ENCODE results near the gene SELP. TPM values are rescaled to one million over a fixed set of nuclear protein-coding genes. Genes with fewer than 3 reads are reported as not detected.

Gene SELP
- total RNA-seq, 1 experiment from 2014 or later: not detected

DNA sequence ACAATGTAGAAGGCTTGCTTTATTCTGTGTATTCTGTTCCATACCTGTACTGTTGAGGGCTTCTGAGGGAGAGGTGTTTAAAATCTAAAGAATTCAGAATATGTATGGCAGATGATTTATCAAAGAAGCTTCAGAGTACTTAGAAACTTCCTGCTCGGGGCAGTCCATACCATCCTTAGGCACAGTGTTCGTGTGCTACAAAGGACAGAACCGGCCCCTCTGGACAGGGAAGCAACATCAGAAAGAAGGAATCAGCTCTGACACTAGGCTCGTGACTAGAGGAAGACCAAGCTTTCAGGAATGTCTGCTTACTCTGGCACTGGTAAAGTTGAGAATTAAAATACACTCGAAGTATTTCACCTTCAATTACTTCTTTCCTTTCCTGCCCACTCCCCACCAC, 14.1 kb downstream of the SELP start:
- Histone ChIP-seq H3K18ac (ENCODE audit: insufficient read length, low read depth, low read length) (no peak overlapping the region), H3K23me2 (ENCODE audit: insufficient read length, low read depth, low read length, poor library complexity, severe bottlenecking) (no peaks in the 10 kb centered on the region), H2BK120ac (ENCODE audit: low read depth, low read length, poor library complexity, severe bottlenecking) (no peak overlapping the region), H3K9ac (ENCODE audit: extremely low read depth, insufficient read length, low read length) (no peak overlapping the region), H3K9me3 (ENCODE audit: control insufficient read depth, low read depth, low read length) (no peaks in the 10 kb centered on the region), H2AFZ (ENCODE audit: low read length) (no peak overlapping the region), H4K5ac (ENCODE audit: insufficient read length, low read depth, low read length) (no peak overlapping the region), H4K20me1 (ENCODE audit: control insufficient read depth, insufficient read depth, insufficient read length) (no peaks in the 10 kb centered on the region), H3K79me2 (ENCODE audit: insufficient read depth, low read length) (no peaks in the 10 kb centered on the region), H3K27ac (ENCODE audit: insufficient read length, low read depth, low read length) (no peak overlapping the region), H3K79me1 (ENCODE audit: insufficient read depth, low read depth, low read length, poor library complexity, severe bottlenecking) (no peaks in the 10 kb centered on the region), H3K4me1 (ENCODE audit: insufficient read depth, low read length) (no peaks in the 10 kb centered on the region), H2BK15ac (ENCODE audit: low read depth, low read length) (no peak overlapping the region), H3T11ph (ENCODE audit: low read length) (no peak overlapping the region), H4K91ac (ENCODE audit: insufficient read length, low read depth, low read length) (no peak overlapping the region), H2BK12ac (ENCODE audit: insufficient read length, low read depth, low read length) (no peak overlapping the region), H2AK5ac (ENCODE audit: insufficient read length, low read length) (no peak overlapping the region), H2BK20ac (ENCODE audit: low read depth, low read length, poor library complexity, severe bottlenecking) (no peak overlapping the region), H3K27me3 (ENCODE audit: insufficient read depth, low read length) (no peaks in the 10 kb centered on the region), H4K8ac (replicated peaks; ENCODE audit: insufficient read length, low read depth, low read length) (no peak overlapping the region), H3K4ac (ENCODE audit: low read depth, low read length) (no peak overlapping the region), H3K4me2 (ENCODE audit: insufficient read depth, insufficient read length, low read length) (no peak overlapping the region), H3K56ac (ENCODE audit: insufficient read length, low read depth, low read length) (no peak overlapping the region), H3K14ac (ENCODE audit: insufficient read depth, low read length) (no peak overlapping the region), H3K23ac (ENCODE audit: insufficient read length, low read depth, low read length) (no peak overlapping the region), H2BK5ac (ENCODE audit: insufficient read length, low read length) (no peak overlapping the region)
- TF ChIP-seq, protein P1, sequence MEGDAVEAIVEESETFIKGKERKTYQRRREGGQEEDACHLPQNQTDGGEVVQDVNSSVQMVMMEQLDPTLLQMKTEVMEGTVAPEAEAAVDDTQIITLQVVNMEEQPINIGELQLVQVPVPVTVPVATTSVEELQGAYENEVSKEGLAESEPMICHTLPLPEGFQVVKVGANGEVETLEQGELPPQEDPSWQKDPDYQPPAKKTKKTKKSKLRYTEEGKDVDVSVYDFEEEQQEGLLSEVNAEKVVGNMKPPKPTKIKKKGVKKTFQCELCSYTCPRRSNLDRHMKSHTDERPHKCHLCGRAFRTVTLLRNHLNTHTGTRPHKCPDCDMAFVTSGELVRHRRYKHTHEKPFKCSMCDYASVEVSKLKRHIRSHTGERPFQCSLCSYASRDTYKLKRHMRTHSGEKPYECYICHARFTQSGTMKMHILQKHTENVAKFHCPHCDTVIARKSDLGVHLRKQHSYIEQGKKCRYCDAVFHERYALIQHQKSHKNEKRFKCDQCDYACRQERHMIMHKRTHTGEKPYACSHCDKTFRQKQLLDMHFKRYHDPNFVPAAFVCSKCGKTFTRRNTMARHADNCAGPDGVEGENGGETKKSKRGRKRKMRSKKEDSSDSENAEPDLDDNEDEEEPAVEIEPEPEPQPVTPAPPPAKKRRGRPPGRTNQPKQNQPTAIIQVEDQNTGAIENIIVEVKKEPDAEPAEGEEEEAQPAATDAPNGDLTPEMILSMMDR (conservative IDR thresholded peaks at IDR 0.05): no peak
- Mint-ChIP-seq H3K27ac (no peak overlapping the region), H3K9me3 (no peaks in the 10 kb centered on the region; a peak in 1 of 5 replicates), H3K4me3 (no peak overlapping the region), H3K36me3 (ENCODE audit: insufficient read depth in 1 of 3, low read depth in 3 of 3) (no peaks in the 10 kb centered on the region), H3K4me1 (no peaks in the 10 kb centered on the region), H3K27me3 (ENCODE audit: low read depth) (peaks cover 14% of the 10 kb centered on the region)
- DNase-seq: no peak
- no CpG with 5 or more reads among the region's 5 CpGs for WGBS (ENCODE audit: extremely low coverage, insufficient read length, low lambda C conversion rate)

All from H9 (cell line).